ENCODE measurements around the gene LHX6. TPM values are rescaled to one million over a fixed set of nuclear protein-coding genes. Genes with fewer than 3 reads are reported as not detected.

The LHX6 gene
- polyA plus RNA-seq, 1 donor from 2014 or later, result 0.14 TPM

DNA sequence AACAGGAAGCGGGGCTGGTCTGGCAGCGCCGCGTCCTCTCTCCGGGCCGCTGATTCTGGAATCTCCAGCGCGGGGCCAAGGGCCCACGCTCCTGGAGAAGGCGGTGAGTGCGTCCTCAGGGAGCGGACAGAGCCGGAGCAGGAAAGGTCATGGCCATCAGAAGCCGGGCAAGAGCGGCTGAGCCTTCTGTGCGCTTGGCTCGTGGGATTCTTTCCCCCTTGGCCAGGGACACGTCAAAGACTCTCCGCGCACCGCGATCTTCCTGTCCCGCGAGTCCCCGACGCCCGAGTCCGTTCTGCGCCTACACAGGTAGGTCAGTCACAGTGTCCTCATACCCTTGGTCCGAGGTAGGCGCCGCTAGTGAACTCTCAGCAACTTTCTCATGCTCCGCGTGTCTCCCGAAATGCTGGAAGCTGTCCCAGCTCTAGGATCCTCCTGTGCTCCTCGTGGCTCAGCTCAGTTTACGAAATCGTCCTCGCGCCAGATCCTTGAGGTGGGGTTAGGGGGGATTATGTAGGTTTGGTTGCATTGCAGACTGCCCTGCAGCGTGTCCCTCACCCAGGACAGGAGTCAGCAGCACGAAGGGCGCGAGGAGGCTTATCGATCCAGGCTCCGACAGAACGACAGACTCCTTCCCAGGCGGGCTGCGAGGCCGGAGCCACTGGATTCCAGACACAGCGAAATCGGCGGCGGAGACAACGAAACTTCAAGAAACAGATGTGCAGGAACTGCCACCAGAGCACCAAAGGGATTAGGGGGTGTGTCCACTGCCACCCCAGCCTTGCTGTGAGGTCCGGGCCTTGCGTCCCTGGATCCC is 8.7 kb downstream of the LHX6 start:
- TF ChIP-seq EZH2 (IDR thresholded peaks at IDR 0.05; ENCODE audit: borderline replicate concordance, insufficient read depth, low read length, poor library complexity, severe bottlenecking) (peak; percentile 32), RAD21 (conservative IDR thresholded peaks at IDR 0.05) (no peak), POLR2AphosphoS5 (IDR thresholded peaks at IDR 0.05) (peak; percentile 89)
- no peak overlapping the region for H3K9ac ChIP-seq (ENCODE audit: low read length)
- H3K36me3 ChIP-seq (ENCODE audit: insufficient read depth, low read length), result no peaks in the 10 kb centered on the region
- no peaks in the 10 kb centered on the region for H3K79me2 ChIP-seq (replicated peaks; ENCODE audit: insufficient read depth, low read length)
- no peak overlapping the region for H3K4me2 ChIP-seq (ENCODE audit: low read length)
- H3K9me2 ChIP-seq (ENCODE audit: insufficient read depth, low read length), result no peaks in the 10 kb centered on the region
- no peak overlapping the region for H3K27ac ChIP-seq (ENCODE audit: low read length)
- no peaks in the 10 kb centered on the region for H3K9me3 ChIP-seq (ENCODE audit: low read length)
- H3F3A ChIP-seq (ENCODE audit: insufficient read depth, low read length, poor library complexity, severe bottlenecking), result no peaks in the 10 kb centered on the region
- H3K4me3 ChIP-seq (ENCODE audit: low read length), result peak overlapping the region; percentile 29
- H3K27me3 ChIP-seq (ENCODE audit: insufficient read depth, low read depth, low read length), result peaks cover 100% of the 10 kb centered on the region
- H2AFZ ChIP-seq (ENCODE audit: low read depth, low read length), result no peak overlapping the region
- H4K20me1 ChIP-seq (ENCODE audit: insufficient read depth), result no peaks in the 10 kb centered on the region

GRCh38 chr9:122218935-122219855 is 9.6 kb downstream of the LHX6 start:
- H3K27ac ChIP-seq (ENCODE audit: low read length), result no peak overlapping the region
- no peaks in the 10 kb centered on the region for H3K79me2 ChIP-seq (replicated peaks; ENCODE audit: insufficient read depth, low read length)
- no peaks in the 10 kb centered on the region for H3F3A ChIP-seq (ENCODE audit: insufficient read depth, low read length, poor library complexity, severe bottlenecking)
- no peaks in the 10 kb centered on the region for H3K36me3 ChIP-seq (ENCODE audit: insufficient read depth, low read length)
- TF ChIP-seq, protein P1, sequence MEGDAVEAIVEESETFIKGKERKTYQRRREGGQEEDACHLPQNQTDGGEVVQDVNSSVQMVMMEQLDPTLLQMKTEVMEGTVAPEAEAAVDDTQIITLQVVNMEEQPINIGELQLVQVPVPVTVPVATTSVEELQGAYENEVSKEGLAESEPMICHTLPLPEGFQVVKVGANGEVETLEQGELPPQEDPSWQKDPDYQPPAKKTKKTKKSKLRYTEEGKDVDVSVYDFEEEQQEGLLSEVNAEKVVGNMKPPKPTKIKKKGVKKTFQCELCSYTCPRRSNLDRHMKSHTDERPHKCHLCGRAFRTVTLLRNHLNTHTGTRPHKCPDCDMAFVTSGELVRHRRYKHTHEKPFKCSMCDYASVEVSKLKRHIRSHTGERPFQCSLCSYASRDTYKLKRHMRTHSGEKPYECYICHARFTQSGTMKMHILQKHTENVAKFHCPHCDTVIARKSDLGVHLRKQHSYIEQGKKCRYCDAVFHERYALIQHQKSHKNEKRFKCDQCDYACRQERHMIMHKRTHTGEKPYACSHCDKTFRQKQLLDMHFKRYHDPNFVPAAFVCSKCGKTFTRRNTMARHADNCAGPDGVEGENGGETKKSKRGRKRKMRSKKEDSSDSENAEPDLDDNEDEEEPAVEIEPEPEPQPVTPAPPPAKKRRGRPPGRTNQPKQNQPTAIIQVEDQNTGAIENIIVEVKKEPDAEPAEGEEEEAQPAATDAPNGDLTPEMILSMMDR (IDR thresholded peaks at IDR 0.05; ENCODE audit: poor library complexity, severe bottlenecking), result no peak
- TF ChIP-seq EZH2 (IDR thresholded peaks at IDR 0.05; ENCODE audit: borderline replicate concordance, insufficient read depth, low read length, poor library complexity, severe bottlenecking), result peak; percentile 78
- H3K4me2 ChIP-seq (ENCODE audit: low read length), result no peak overlapping the region
- H3K9ac ChIP-seq (ENCODE audit: low read length), result no peak overlapping the region
- H2AFZ ChIP-seq (ENCODE audit: low read depth, low read length), result no peak overlapping the region
- peak overlapping the region; percentile 29 for H3K4me3 ChIP-seq (ENCODE audit: low read length)
- H3K9me3 ChIP-seq (ENCODE audit: low read length), result no peaks in the 10 kb centered on the region
- no peaks in the 10 kb centered on the region for H4K20me1 ChIP-seq (ENCODE audit: insufficient read depth)
- H3K27me3 ChIP-seq (ENCODE audit: insufficient read depth, low read depth, low read length), result peaks cover 100% of the 10 kb centered on the region
- no peaks in the 10 kb centered on the region for H3K9me2 ChIP-seq (ENCODE audit: insufficient read depth, low read length)

DNA sequence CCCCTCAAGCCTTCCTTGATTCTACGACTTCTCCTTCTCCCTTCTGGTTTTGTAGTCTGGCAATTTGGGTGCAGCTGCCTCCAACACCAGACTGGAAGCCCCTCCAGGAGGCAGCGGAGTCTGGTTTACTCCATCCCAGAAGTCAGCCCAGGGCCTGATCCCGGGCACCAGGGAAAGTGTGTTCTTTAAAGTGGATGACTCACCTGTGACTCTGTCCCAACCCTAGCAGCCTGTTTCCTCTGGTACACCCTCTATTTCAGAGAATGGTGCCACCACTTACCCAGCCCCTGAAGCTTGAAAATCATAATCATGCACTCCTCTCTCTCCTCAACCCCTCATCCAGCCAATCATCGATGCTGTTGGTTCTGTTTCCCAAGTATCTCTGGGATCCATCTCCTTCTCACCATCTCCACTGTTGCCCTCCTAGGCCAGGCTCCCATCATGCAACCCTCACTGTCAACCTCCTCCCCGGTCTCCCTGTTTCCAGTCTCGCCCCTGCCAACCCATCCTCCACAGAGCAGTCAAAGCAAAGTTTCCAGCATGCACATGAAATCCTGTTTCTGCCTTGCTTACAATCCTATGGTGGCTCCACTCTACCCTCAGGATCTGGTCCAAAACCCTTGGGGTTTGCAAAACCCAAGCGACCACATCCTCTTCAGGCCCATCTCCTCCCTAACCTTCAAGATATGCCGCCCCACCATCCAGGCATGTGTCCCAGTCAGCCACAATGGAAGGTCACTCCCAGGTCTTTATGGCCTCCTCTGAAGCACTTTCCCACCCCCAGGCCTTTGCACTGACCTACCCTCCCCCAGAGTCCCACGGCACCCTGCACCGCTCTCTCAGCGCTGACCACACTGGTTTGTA is 10.5 kb downstream of the LHX6 start:
- H3K4me2 ChIP-seq (ENCODE audit: low read length), result no peak overlapping the region
- no peaks in the 10 kb centered on the region for H3K9me3 ChIP-seq (ENCODE audit: low read length)
- no peaks in the 10 kb centered on the region for H3K79me2 ChIP-seq (replicated peaks; ENCODE audit: insufficient read depth, low read length)
- H3K27me3 ChIP-seq (ENCODE audit: insufficient read depth, low read depth, low read length), result peaks cover 100% of the 10 kb centered on the region
- H4K20me1 ChIP-seq (ENCODE audit: insufficient read depth), result no peaks in the 10 kb centered on the region
- no peak overlapping the region for H3K4me3 ChIP-seq (ENCODE audit: low read length)
- no peak overlapping the region for H2AFZ ChIP-seq (ENCODE audit: low read depth, low read length)
- no peak overlapping the region for H3K27ac ChIP-seq (ENCODE audit: low read length)
- no peaks in the 10 kb centered on the region for H3K36me3 ChIP-seq (ENCODE audit: insufficient read depth, low read length)
- H3F3A ChIP-seq (ENCODE audit: insufficient read depth, low read length, poor library complexity, severe bottlenecking), result no peaks in the 10 kb centered on the region
- no peak for TF ChIP-seq RAD21 (conservative IDR thresholded peaks at IDR 0.05)
- TF ChIP-seq EZH2 (IDR thresholded peaks at IDR 0.05; ENCODE audit: borderline replicate concordance, insufficient read depth, low read length, poor library complexity, severe bottlenecking), result peak; percentile 49
- no peaks in the 10 kb centered on the region for H3K9me2 ChIP-seq (ENCODE audit: insufficient read depth, low read length)
- H3K9ac ChIP-seq (ENCODE audit: low read length), result no peak overlapping the region
